Hematopoietic multipotent progenitor cell treated with erythropoietin and hydrocortisone succinate and interleukin-3 and kit ligand, for 17 days (in vitro differentiated cells): ENCODE measurements around the gene CPNE6.

ENCODE experiments used
- DNase-seq: peaks from one replicate; pipeline ENCODE4 v3.0.0-alpha.2; 2015; ENCODE audit warnings: low spot score

Gene CPNE6

DNA sequence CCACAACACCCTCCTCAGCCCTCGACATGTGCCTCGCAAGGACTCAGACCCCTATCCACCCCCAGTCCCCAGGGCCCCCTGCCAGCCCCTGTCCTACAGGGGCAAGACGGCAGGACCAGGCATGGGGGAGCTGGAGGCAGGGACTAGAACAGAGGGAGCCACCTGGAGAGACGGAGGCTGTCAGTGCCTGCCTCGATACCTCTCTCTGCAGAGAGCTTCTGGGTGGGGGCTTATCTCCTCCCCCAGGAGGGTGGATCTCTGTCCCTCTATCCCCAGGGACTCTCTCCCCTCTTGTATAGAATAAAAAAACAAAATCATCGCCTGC is 2.0 kb upstream of the CPNE6 start:
- no peak for DNase-seq

GRCh38 chr14:24070285-24071143 is 848 bp upstream of the CPNE6 start:
- no peak for DNase-seq

GRCh38 chr14:24071836-24072430 is 571 bp downstream of the CPNE6 start:
- DNase-seq, result no peak

GRCh38 chr14:24072436-24072835 is 1.1 kb downstream of the CPNE6 start:
- DNase-seq, result no peak

DNA sequence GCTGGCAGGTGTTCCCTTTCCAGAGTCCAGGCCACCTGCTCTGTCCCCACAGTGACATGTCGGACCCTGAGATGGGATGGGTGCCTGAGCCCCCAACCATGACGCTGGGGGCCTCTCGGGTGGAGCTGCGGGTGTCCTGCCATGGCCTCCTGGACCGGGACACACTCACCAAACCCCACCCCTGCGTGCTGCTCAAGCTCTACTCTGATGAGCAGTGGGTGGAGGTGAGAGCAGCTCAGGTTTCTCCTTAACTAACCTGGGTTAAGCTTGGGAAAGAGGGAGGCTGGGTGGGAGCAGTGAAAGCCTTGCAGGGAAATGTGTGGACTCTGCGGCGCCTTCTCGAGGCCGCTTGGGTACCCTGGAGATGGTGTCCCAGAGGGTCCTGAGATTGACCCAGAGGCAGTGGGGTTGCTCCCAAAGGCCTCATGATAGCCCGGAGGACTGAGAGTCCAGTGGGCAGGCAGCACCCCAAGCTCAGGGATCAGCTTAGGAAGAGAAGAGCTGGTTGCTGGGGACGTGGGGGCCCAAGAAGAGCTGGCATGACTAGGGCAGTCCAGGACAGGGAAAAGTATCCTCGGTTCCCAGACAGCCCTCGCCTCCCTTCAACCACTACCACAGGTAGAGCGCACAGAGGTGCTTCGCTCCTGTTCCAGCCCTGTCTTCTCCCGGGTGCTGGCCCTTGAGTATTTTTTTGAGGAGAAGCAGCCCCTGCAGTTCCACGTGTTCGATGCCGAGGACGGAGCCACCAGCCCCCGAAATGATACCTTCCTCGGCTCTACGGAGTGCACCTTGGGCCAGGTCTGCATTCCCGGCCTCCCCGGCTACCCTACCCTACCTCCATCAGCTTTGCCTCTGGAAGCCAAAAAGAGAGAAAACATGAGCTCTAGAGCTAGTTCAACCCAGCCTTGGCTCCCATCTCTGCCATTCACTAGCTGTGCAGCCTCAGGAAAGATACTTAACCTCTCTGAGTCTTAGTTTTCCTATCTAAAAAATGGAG is 1.8 kb downstream of the CPNE6 start:
- DNase-seq, result no peak

- no peak for DNase-seq
Measured at GRCh38 chr14:24074625-24075484, 3.5 kb downstream of the CPNE6 start.

DNA sequence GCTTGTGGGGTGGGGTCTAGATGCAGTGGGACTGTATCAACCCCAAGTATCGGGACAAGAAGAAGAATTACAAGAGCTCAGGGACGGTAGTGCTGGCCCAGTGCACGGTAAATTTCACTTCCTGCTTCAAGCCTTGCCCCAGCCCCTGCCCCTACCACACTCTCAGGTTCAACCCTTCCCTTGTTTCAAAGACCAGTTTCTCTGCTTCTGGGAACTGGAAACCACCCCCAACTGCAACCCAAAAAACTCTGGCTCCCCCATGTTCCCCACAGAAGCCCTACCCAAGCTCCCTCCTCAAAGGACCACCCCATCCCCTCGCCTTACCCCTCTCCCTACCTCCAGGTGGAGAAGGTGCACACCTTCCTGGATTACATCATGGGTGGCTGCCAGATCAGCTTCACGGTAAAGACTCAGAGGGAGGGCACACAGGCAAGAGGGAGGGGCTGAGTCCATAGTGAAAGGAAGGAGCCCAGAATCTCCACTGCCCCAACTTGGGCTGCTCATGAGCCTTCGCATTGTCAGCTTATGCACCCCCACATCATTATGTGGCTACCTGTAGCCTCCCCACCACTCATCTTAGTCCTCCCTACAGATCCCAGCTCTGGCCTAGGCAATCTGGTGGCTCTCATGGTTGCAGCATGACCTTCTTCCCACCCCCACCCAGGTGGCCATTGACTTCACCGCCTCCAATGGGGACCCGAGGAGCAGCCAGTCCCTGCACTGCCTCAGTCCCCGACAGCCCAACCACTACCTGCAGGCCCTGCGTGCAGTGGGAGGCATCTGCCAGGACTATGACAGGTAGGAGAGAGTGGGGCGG is 4.3 kb downstream of the CPNE6 start:
- DNase-seq, result no peak

- DNase-seq, result no peak
Measured at GRCh38 chr14:24076302-24076601, 4.9 kb downstream of the CPNE6 start.

DNA sequence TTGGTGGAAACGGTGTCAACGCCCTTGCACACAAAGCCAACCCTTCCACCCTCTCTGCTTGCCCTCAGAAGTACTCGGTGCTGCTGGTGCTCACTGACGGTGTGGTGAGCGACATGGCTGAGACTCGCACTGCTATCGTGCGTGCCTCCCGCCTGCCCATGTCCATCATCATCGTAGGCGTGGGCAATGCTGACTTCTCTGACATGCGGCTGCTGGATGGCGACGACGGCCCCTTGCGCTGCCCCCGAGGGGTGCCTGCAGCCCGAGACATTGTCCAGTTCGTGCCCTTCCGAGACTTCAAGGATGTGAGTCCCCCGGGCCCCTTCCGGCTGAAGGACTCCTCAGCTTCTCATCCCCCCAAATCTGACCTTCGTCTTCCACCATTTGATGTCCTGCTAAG is 5.7 kb downstream of the CPNE6 start:
- DNase-seq, result no peak

- DNase-seq, result no peak
Measured at GRCh38 chr14:24078146-24078545, 6.8 kb downstream of the CPNE6 start.

GRCh38 chr14:24079491-24080141 is 8.3 kb downstream of the CPNE6 start:
- no peak for DNase-seq

GRCh38 chr14:24080142-24080530 is 8.8 kb downstream of the CPNE6 start:
- DNase-seq, result no peak

DNA sequence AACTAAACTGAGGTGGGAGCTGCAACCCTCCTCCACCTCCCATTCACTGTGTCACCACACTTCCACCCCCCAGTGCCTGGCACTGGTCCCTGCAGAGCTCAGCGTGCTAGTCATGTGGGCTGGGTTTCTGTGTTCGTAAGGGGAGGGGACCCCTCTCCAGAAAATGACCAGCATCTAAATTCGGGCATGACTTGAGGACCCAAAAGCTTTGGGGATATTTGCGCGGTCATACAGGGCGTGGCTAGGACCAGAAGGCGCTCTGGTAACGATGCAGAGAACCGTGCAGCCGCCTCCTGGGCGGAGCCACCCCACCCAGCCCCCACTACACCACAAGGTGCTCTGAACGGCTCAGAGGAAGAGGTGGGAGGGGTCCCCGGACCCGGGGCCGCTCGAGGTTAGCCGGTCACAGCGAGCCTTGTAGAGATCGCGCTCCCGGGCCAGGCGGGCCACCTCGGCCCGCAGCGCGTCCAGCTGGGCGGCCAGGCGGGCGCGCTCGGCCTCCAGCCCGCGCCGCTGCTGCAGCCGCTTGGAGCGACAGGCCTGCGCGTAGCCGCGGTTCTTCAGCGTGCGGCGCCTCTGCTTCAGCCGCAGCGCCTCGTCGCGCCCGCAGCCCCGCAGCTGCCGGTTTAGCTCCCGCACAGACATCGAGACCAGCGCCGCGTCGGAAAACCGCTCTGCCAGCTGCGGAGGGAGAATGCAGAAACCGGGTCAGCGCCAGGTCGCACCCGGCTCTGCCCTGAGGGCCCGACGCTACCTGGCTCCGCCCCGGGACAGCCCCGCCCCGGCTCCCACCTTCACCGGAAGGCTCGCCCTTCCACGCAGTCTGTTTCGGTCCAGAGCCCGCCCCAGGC is 9.8 kb downstream of the CPNE6 start:
- no peak for DNase-seq

- no peak for DNase-seq
Measured at GRCh38 chr14:24081739-24082211, 10.4 kb downstream of the CPNE6 start.

GRCh38 chr14:24082411-24083080 is 11.2 kb downstream of the CPNE6 start:
- no peak for DNase-seq

DNA sequence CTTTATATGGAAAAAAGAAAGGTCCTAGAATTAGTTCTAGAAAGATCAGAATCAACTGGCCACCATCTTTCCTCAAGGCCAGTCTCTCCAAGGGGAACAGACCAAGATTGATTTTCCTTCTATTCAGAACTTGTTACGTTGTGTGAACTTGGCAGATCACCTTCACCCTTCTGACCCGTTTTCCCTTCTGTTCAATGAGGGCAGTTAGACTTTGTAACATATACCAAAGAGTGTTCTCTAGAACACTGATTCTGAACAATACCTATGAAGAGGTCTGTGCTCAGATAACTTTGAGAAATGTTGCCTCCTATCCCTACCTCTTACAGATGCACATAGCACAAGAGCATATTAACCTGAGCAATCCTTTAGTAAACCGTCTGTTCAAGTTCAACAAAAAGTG is 12.1 kb downstream of the CPNE6 start:
- no peak for DNase-seq

DNA sequence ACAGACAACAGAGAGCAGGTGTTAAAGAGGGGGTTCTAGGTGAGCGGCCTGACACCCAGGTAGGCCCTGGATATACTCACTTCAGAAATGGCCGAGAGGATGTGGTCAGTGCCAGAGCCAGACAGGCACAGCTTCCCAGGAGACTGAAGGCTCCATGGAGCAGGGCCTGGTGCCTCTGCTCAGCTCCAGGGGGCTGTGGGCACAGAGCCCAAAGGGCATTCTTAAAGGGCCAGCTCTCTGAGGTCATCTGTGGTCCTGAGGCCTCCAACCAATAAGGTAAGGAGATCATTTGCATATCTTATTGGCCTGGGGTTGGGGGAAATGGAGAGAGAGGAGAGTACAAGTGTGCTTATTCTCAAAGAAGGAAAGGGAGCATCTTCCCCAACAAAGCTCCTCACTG is 13.1 kb downstream of the CPNE6 start:
- DNase-seq, result no peak

DNA sequence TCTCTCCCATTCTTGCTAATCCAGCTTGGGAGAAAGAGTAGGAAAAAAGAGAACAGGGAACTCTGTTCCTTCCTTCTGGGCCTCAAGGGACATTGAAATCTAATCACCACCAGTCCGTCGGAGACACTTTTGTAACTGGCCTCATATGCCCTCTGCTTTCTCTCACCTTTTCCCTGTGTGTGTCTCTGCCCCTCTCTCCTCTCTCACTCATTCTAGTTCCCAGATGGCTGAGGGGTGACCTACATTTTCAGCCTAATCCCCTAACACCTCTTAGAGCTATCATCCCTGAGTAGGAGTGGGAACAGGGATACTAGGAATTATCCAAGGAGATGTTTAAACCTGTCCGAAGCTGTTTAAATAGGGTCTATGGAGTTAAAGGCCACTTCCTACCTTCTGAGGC is 13.9 kb downstream of the CPNE6 start:
- no peak for DNase-seq
